HepG2 (cell line): ENCODE measurements around the gene COMT. TPM values are rescaled to one million over a fixed set of nuclear protein-coding genes. Genes with fewer than 3 reads are reported as not detected.
A peak's percentile ranks its signal among the peaks of the same experiment; 100 is the strongest.

Source experiments
- AHR ChIP-seq: IDR thresholded peaks from 2 replicates; pipeline ENCODE4 v1.6.1; 2018; ENCODE audit warnings: missing genetic modification reagents, missing compliant biosample characterization
- BRD4 ChIP-seq: sonication (generic); formaldehyde crosslinking; IDR thresholded peaks from 2 replicates; pipeline ENCODE4 v1.4.0; 2020; ENCODE audit warnings: missing genetic modification reagents
- CBX5 ChIP-seq: sonication (generic); formaldehyde crosslinking; IDR thresholded peaks from 2 replicates; pipeline ENCODE4 v1.4.0; 2020; ENCODE audit warnings: missing genetic modification reagents, borderline replicate concordance
- CREBL2 ChIP-seq: sonication (generic); formaldehyde crosslinking; IDR thresholded peaks from 2 replicates; pipeline ENCODE4 v1.8.1; 2023; ENCODE audit warnings: missing genetic modification reagents, mild to moderate bottlenecking, borderline replicate concordance
- ESRRA ChIP-seq: sonication (generic); formaldehyde crosslinking; IDR thresholded peaks from 2 replicates; pipeline ENCODE4 v1.5.1; 2020; ENCODE audit warnings: mild to moderate bottlenecking, low read depth, missing genetic modification reagents
- ETV6 ChIP-seq: sonication (generic); formaldehyde crosslinking; conservative IDR thresholded peaks from 2 replicates; pipeline ENCODE4 v1.4.0; 2020; ENCODE audit warnings: missing genetic modification reagents
- HOXA5 ChIP-seq: sonication (generic); formaldehyde crosslinking; IDR thresholded peaks from 2 replicates; pipeline ENCODE4 v1.4.0; 2020; ENCODE audit warnings: missing genetic modification reagents
- IKZF4 ChIP-seq: sonication (generic); formaldehyde crosslinking; IDR thresholded peaks from 2 replicates; pipeline ENCODE4 v1.5.1; 2020; ENCODE audit warnings: borderline replicate concordance, mild to moderate bottlenecking, low read depth, missing genetic modification reagents; ENCODE audit errors: not compliant biosample characterization
- PTBP1 ChIP-seq: fragments of 200-400 bp; formaldehyde crosslinking; IDR thresholded peaks from 2 replicates; pipeline ENCODE4 v1.6.1; 2018; ENCODE audit warnings: low read length, low read depth; ENCODE audit not compliant: poor library complexity, severe bottlenecking
- TP53 ChIP-seq: sonication (generic); formaldehyde crosslinking; conservative IDR thresholded peaks from 2 replicates; pipeline ENCODE4 v1.4.0; 2020; ENCODE audit warnings: missing genetic modification reagents
- TRAFD1 ChIP-seq: sonication (generic); formaldehyde crosslinking; IDR thresholded peaks from 2 replicates; pipeline ENCODE4 v1.5.1; 2020; ENCODE audit warnings: missing genetic modification reagents, mild to moderate bottlenecking, borderline replicate concordance
- UBTF ChIP-seq: sonication (generic); formaldehyde crosslinking; IDR thresholded peaks from 2 replicates; pipeline ENCODE4 v1.4.0; 2020; ENCODE audit warnings: mild to moderate bottlenecking, missing genetic modification reagents
- USF2 ChIP-seq, 2 experiments: sonication (generic) in 1 of 2; formaldehyde crosslinking in 1 of 2; IDR thresholded peaks; 2 replicates each; pipeline versions ENCODE4 v1.5.1 to v1.6.1; 2011 to 2020; ENCODE audit warnings: borderline replicate concordance in 1 of 2, low read depth in 1 of 2, low read length in 1 of 2, mild to moderate bottlenecking in 1 of 2, missing genetic modification reagents in 1 of 2, moderate library complexity in 1 of 2
- ZNF121 ChIP-seq: sonication (generic); formaldehyde crosslinking; IDR thresholded peaks from 2 replicates; pipeline ENCODE4 v1.5.0; 2020; ENCODE audit warnings: mild to moderate bottlenecking, missing genetic modification reagents
- ZNF17 ChIP-seq: sonication (generic); formaldehyde crosslinking; IDR thresholded peaks from 2 replicates; pipeline ENCODE4 v1.5.0; 2020; ENCODE audit warnings: mild to moderate bottlenecking, missing genetic modification reagents
- ZNF280D ChIP-seq: sonication (generic); formaldehyde crosslinking; IDR thresholded peaks from 2 replicates; pipeline ENCODE4 v1.5.1; 2020; ENCODE audit warnings: mild to moderate bottlenecking, missing genetic modification reagents
- ZNF296 ChIP-seq: sonication (generic); formaldehyde crosslinking; conservative IDR thresholded peaks from 2 replicates; pipeline ENCODE4 v1.5.0; 2020; ENCODE audit warnings: mild to moderate bottlenecking, missing genetic modification reagents
- ZNF724P ChIP-seq: sonication (generic); formaldehyde crosslinking; IDR thresholded peaks from 2 replicates; pipeline ENCODE4 v1.8.0; 2022; ENCODE audit warnings: missing genetic modification reagents, borderline replicate concordance
- ZNF773 ChIP-seq: sonication (generic); formaldehyde crosslinking; IDR thresholded peaks from 2 replicates; pipeline ENCODE4 v1.4.0; 2020; ENCODE audit warnings: missing genetic modification reagents, borderline replicate concordance
- polyA plus RNA-seq, 8 experiments: library from polyadenylated mRNA; depleted of rRNA in 3 of 8; stranded (reverse) in 7 of 8; unstranded in 1 of 8; fragments of >200 nt; fragmentation: Illumina TruSeq in 4 of 8; extraction: Trizol in 4 of 8; gene quantifications; 2 replicates each; pipeline versions ENCODE4 v1.2.1 to v1.2.3, GENCODE V29; 2011 to 2016; ENCODE audit warnings: low read depth in 4 of 8, missing spikeins in 1 of 8, mixed read lengths in 1 of 8; ENCODE audit not compliant: insufficient read depth in 1 of 8
- total RNA-seq, 5 experiments: library from RNA; depleted of rRNA; stranded (reverse); fragments of >200 nt; fragmentation: Illumina TruSeq; extraction: Trizol; gene quantifications; 2 replicates each; pipeline ENCODE4 v1.2.3, GENCODE V29; 2016; ENCODE audit warnings: low read depth in 1 of 5

Gene COMT
- total and polyA plus RNA-seq, 2 of the 13 experiments (the other 11 are each of a cell fraction or from before 2014, with no cell fraction given), result 156 to 162 TPM

- no peak for TF ChIP-seq PTBP1
- TF ChIP-seq ZNF280D, result no peak
- no peak for TF ChIP-seq BRD4
- TF ChIP-seq ZNF773 (CRISPR knock-in tag), result no peak
- 0 out of 2 replicates have a peak, but pooled peaks have one; percentile 22 for TF ChIP-seq ZNF724P (CRISPR knock-in tag)
- no peak for TF ChIP-seq USF2 (IDR thresholded peaks at IDR 0.05; ENCODE audit: low read depth, low read length)
- TF ChIP-seq USF2 (CRISPR knock-in tag; IDR thresholded peaks at IDR 0.05; ENCODE audit: borderline replicate concordance), result no peak; the same call in 1 of the 2 replicates
- TF ChIP-seq CREBL2, result no peak
- 0 out of 2 replicates have a peak, but pooled peaks have one; percentile 43 for TF ChIP-seq UBTF (CRISPR knock-in tag)
- TF ChIP-seq ZNF121 (CRISPR knock-in tag), result no peak
- TF ChIP-seq TRAFD1 (CRISPR knock-in tag), result no peak
- no peak for TF ChIP-seq AHR (CRISPR knock-in tag)
- no peak for TF ChIP-seq ZNF17 (CRISPR knock-in tag)
- TF ChIP-seq CBX5 (CRISPR knock-in tag), result no peak
- TF ChIP-seq HOXA5, result no peak
- no peak for TF ChIP-seq ZNF296 (CRISPR knock-in tag)
- TF ChIP-seq ETV6 (CRISPR knock-in tag), result no peak
- peak; percentile 26 for TF ChIP-seq IKZF4 (CRISPR knock-in tag)
- no peak for TF ChIP-seq TP53 (CRISPR knock-in tag)
- TF ChIP-seq ESRRA (CRISPR knock-in tag), result no peak; the same call in 1 of the 2 replicates
These were observed 20.8 kb downstream of the COMT start (continued) for GRCh38 chr22:19962246-19962908.
